ENCODE data around the gene RCE1. TPM values are rescaled to one million over a fixed set of nuclear protein-coding genes. Genes with fewer than 3 reads are reported as not detected.
A peak's percentile ranks its signal among the peaks of the same experiment; 100 is the strongest.

The RCE1 gene
- total RNA-seq, 4 donors from 2014 or later: 6.6 to 57.7 (median 38.0) TPM

GRCh38 chr11:66866511-66866986 is 23.3 kb downstream of the RCE1 start:
- Histone ChIP-seq H3K4me1 (peaks cover 0 to 5% (median 4%) of the 10 kb centered on the region in 4 donors), H3K9me3 (no peaks in the 10 kb centered on the region), H3K36me3 (peaks cover 0 to 22% (median 0%) of the 10 kb centered on the region in 3 donors), H3K4me3 (no peak overlapping the region), H3K27me3 (no peaks in the 10 kb centered on the region), H3K27ac (no peak overlapping the region)
- TF ChIP-seq CTCF (IDR thresholded peaks at IDR 0.05): no peak
- DNase-seq: no peak

GRCh38 chr11:66867425-66868040 is 24.3 kb downstream of the RCE1 start:
- no peaks in the 10 kb centered on the region for H3K27me3 ChIP-seq
- H3K4me3 ChIP-seq: no peak overlapping the region
- H3K4me1 ChIP-seq: peaks cover 0 to 5% (median 4%) of the 10 kb centered on the region in 4 donors
- H3K9me3 ChIP-seq: no peaks in the 10 kb centered on the region
- TF ChIP-seq CTCF (IDR thresholded peaks at IDR 0.05): no peak
- TF ChIP-seq POLR2A (IDR thresholded peaks at IDR 0.05): no peak
- DNase-seq: no peak
- peaks cover 0 to 22% (median 0%) of the 10 kb centered on the region in 3 donors for H3K36me3 ChIP-seq
- H3K27ac ChIP-seq: no peak overlapping the region

- H3K36me3 ChIP-seq: peaks cover 0 to 22% (median 0%) of the 10 kb centered on the region in 3 donors
- no peak for DNase-seq
- no peak overlapping the region for H3K4me3 ChIP-seq
- TF ChIP-seq CTCF (IDR thresholded peaks at IDR 0.05) (no peak), POLR2A (IDR thresholded peaks at IDR 0.05) (no peak)
- H3K27ac ChIP-seq: no peak overlapping the region
- no peaks in the 10 kb centered on the region for H3K27me3 ChIP-seq
- peaks cover 0 to 5% (median 4%) of the 10 kb centered on the region in 4 donors for H3K4me1 ChIP-seq
- H3K9me3 ChIP-seq: no peaks in the 10 kb centered on the region
These were observed 25.0 kb downstream of the RCE1 start for GRCh38 chr11:66868082-66868725.

- peaks cover 0 to 5% (median 4%) of the 10 kb centered on the region in 4 donors for H3K4me1 ChIP-seq
- H3K36me3 ChIP-seq: peaks cover 0 to 22% (median 0%) of the 10 kb centered on the region in 3 donors
- DNase-seq: peak; percentile 86 to 93 (median 90)
- H3K4me3 ChIP-seq: no peak overlapping the region
- no peaks in the 10 kb centered on the region for H3K27me3 ChIP-seq
- peak; percentile 51 to 70 (median 67) for TF ChIP-seq CTCF (IDR thresholded peaks at IDR 0.05)
- TF ChIP-seq POLR2A (IDR thresholded peaks at IDR 0.05): peak in 1 of 2 donors; percentile 15
- no peak overlapping the region for H3K27ac ChIP-seq
- H3K9me3 ChIP-seq: no peaks in the 10 kb centered on the region
These were observed 25.7 kb downstream of the RCE1 start for GRCh38 chr11:66868726-66869566.

GRCh38 chr11:66869567-66869870 is 26.3 kb downstream of the RCE1 start:
- H3K9me3 ChIP-seq: no peaks in the 10 kb centered on the region
- H3K36me3 ChIP-seq: peaks cover 0 to 22% (median 0%) of the 10 kb centered on the region in 3 donors
- no peak for DNase-seq

More at GRCh38 chr11:66869567-66869870, 26.3 kb downstream of the RCE1 start:
- Histone ChIP-seq H3K27ac (no peak overlapping the region), H3K27me3 (no peaks in the 10 kb centered on the region), H3K4me1 (peaks cover 0 to 5% (median 4%) of the 10 kb centered on the region in 4 donors), H3K4me3 (no peak overlapping the region)
- TF ChIP-seq POLR2A (IDR thresholded peaks at IDR 0.05): no peak
- TF ChIP-seq CTCF (IDR thresholded peaks at IDR 0.05): no peak
